BLaER1 treated with 17β-estradiol and CSF1 and Interleukin-3, amounts not matched to agents 10 nM and 100 nM (cell line): ENCODE measurements around the gene SLC9C1.

Source experiments
- H3K27ac ChIP-seq, 11 experiments: shearing (Covaris generic); formaldehyde crosslinking; 2 replicates each; pipeline ENCODE4 v1.8.1; 2022
- H3K27me3 ChIP-seq, 11 experiments: shearing (Covaris generic); formaldehyde crosslinking; 2 replicates each; pipeline ENCODE4 v1.8.1; 2022
- H3K36me3 ChIP-seq, 11 experiments: shearing (Covaris generic); formaldehyde crosslinking; 2 replicates each; pipeline ENCODE4 v1.8.1; 2022
- H3K4me1 ChIP-seq, 10 experiments: shearing (Covaris generic); formaldehyde crosslinking; 2 replicates each; pipeline ENCODE4 v1.8.1; 2022
- H3K4me2 ChIP-seq, 11 experiments: shearing (Covaris generic); formaldehyde crosslinking; 2 replicates each; pipeline ENCODE4 v1.8.1; 2022
- H3K4me3 ChIP-seq, 10 experiments: shearing (Covaris generic); formaldehyde crosslinking; 2 replicates each; pipeline ENCODE4 v1.8.1; 2022
- H3K9ac ChIP-seq, 11 experiments: shearing (Covaris generic); formaldehyde crosslinking; 2 replicates each; pipeline ENCODE4 v1.8.1; 2022
- H3K9me3 ChIP-seq, 11 experiments: shearing (Covaris generic); formaldehyde crosslinking; replicated peaks in 1 of 11; 2 replicates each; pipeline ENCODE4 v1.8.1; 2022
- H4K20me1 ChIP-seq, 11 experiments: shearing (Covaris generic); formaldehyde crosslinking; 2 replicates each; pipeline ENCODE4 v1.8.1; 2022
- Cebpa-rat ChIP-seq, 11 experiments: shearing (Covaris generic); IDR thresholded peaks; 2 replicates each; pipeline ENCODE4 v1.8.1; 2022

SLC9C1 gene

DNA sequence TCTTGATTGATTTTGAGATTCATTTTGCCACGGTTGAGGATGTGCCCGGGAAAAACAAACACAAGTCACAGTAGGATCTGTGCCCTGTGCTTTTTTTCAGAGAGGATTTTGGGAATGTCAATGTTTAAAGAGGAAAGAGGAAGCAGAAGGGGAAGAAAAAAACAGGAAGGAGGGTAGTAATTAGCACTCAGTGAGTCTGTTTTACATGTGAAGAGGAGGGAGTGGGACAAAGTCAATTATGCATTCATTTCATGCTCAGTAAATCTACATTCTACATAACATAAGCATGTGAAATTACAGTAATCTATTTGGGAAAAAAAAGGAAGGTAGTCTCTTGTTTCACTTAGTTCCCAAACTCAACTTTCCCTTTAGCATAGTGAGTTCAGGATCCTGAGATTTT is 20.6 kb upstream of the SLC9C1 start:
- Histone ChIP-seq H3K9me3 (peaks cover 12 to 43% (median 26%) of the 10 kb centered on the region in 11 experiments), H3K4me3 (no peak overlapping the region), H3K27me3 (no peaks in the 10 kb centered on the region), H3K4me1 (peaks cover 0 to 13% (median 0%) of the 10 kb centered on the region in 10 experiments; a peak in 6 of 20 replicates), H3K27ac (no peak overlapping the region), H3K4me2 (peak overlapping the region in 2 of 11 experiments; percentile 10 to 55; a peak in 3 of 22 replicates), H4K20me1 (no peaks in the 10 kb centered on the region), H3K9ac (no peak overlapping the region), H3K36me3 (no peaks in the 10 kb centered on the region)
- TF ChIP-seq Cebpa-rat (IDR thresholded peaks at IDR 0.05) = no peak

DNA sequence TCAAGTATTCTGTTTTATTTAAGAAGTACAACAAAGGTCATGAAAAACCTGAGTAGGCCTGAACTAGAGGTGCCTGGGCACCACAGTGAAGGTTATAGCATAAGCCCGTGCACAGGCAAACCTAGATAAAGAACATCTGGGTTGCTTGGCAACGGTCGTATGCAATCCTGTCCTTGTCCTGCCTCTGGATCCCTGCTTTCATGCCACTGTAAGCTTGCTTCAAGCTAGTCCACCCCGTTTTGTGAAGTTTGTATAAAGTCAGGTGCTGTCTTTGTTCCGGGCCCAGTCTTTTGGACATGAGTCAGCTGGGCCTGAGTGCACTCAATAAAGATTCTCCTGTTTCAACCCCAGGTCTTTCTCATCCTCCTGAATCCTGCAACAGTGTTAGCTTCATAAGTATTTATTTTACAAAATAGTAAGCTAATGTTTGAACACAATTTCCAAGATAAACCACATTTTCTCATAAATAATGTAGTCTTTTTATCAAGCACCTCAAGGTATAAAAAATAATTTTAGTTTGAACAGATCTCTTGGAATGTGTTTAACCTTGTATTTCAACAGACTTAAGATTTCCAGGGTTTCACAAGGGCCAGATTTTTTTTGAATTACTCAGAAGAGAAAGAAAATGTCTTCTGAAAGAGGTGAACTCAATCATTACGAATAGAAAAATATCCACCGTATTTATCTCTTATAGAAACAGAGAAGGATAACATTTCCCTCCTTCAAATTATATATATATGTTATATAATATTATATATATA is 14.3 kb upstream of the SLC9C1 start:
- H3K27me3 ChIP-seq = no peaks in the 10 kb centered on the region
- H3K4me2 ChIP-seq = no peak overlapping the region
- no peak overlapping the region for H3K4me3 ChIP-seq
- no peaks in the 10 kb centered on the region for H3K36me3 ChIP-seq
- peaks cover 11 to 15% (median 12%) of the 10 kb centered on the region in 10 experiments for H3K4me1 ChIP-seq
- no peaks in the 10 kb centered on the region for H3K9me3 ChIP-seq
- no peak for TF ChIP-seq Cebpa-rat (IDR thresholded peaks at IDR 0.05)
- no peak overlapping the region for H3K9ac ChIP-seq
- H4K20me1 ChIP-seq = no peaks in the 10 kb centered on the region
- H3K27ac ChIP-seq = no peak overlapping the region

DNA sequence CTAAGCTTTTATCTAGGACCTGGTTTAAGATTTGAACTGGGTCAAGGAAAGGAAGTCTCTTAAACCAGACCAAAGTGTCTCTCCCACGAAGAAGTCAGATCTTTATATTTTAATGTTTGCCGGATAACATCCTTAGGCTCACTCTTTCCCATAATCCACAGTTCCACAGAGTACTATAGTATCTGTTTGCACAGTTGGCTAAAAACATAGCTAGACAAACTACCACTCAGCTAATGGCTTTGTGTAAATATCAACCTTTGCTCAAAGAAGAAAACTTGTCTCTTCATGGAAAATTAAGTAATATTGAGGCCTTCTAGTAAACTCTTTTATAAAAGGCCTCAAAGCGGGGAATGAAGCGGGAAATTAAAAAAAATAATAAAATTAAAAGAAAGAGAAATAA is 13.5 kb upstream of the SLC9C1 start:
- H3K36me3 ChIP-seq = no peaks in the 10 kb centered on the region

DNA sequence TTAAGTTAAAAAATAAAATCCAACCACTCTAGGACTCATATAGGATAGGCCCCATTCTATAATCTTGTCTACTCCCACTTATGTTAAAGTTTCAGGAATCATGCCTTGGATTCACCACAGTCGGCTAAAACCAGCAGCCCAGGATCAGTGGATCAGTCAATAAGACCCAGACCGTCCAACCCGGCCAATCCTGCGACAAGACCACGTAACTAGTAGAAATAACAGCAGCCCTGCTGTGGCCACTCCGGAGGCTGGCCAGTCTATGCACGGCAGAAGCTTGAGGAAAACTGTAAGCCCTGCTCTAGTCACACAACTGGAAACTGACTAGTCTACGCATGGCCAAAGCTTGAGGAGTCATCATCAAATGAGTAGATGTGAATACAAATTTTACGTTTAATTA is 12.8 kb upstream of the SLC9C1 start:
- H3K9me3 ChIP-seq = peaks cover 0 to 11% (median 8%) of the 10 kb centered on the region in 11 experiments; a peak in 12 of 22 replicates
- no peaks in the 10 kb centered on the region for H4K20me1 ChIP-seq
- no peak for TF ChIP-seq Cebpa-rat (IDR thresholded peaks at IDR 0.05)
- no peak overlapping the region for H3K9ac ChIP-seq
- H3K36me3 ChIP-seq = no peaks in the 10 kb centered on the region
- H3K27ac ChIP-seq = no peak overlapping the region
- H3K4me1 ChIP-seq = peaks cover 19 to 30% (median 25%) of the 10 kb centered on the region in 10 experiments
- no peak overlapping the region for H3K4me2 ChIP-seq
- H3K27me3 ChIP-seq = no peaks in the 10 kb centered on the region
- H3K4me3 ChIP-seq = no peak overlapping the region

More for the DNA sequence above, 13.5 kb upstream of the SLC9C1 start:
- no peak overlapping the region for H3K4me3 ChIP-seq
- H3K4me1 ChIP-seq = peaks cover 19 to 22% (median 19%) of the 10 kb centered on the region in 10 experiments
- no peak overlapping the region for H3K9ac ChIP-seq
- no peak for TF ChIP-seq Cebpa-rat (IDR thresholded peaks at IDR 0.05)
- H3K27ac ChIP-seq = no peak overlapping the region
- H4K20me1 ChIP-seq = no peaks in the 10 kb centered on the region
- H3K27me3 ChIP-seq = no peaks in the 10 kb centered on the region
- H3K9me3 ChIP-seq = peaks cover 0 to 4% (median 2%) of the 10 kb centered on the region in 11 experiments; a peak in 12 of 22 replicates
- no peak overlapping the region for H3K4me2 ChIP-seq

DNA sequence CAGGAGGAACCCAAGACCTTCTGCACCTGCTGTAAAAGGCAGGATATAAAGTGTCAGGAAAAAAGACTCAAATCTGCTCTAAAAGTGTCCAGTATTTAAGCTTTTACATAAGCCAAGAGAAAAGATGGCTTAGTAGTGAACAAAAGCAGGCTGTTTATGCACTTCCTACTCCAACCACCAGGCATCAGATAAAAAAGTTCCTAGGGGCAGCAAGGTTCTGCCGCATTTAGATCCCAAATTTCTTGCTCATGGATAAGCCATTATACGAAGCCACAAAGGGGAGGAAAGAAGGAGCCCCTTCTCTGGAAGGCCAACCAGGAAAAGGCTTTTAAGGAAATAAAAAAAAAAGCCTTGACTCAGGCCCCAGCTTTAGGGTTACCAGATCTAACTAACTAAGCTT is 10.6 kb upstream of the SLC9C1 start:
- peaks cover 19 to 31% (median 25%) of the 10 kb centered on the region in 10 experiments for H3K4me1 ChIP-seq
- peak overlapping the region; percentile 79 to 90 (median 83); a peak in 20 of 22 replicates for H3K4me2 ChIP-seq
- H3K9ac ChIP-seq = no peak overlapping the region
- no peak overlapping the region for H3K4me3 ChIP-seq
- no peak for TF ChIP-seq Cebpa-rat (IDR thresholded peaks at IDR 0.05)
- H3K27me3 ChIP-seq = no peaks in the 10 kb centered on the region
- H3K27ac ChIP-seq = no peak overlapping the region
- no peaks in the 10 kb centered on the region for H4K20me1 ChIP-seq
- no peaks in the 10 kb centered on the region for H3K36me3 ChIP-seq
- peaks cover 0 to 15% (median 9%) of the 10 kb centered on the region in 11 experiments; a peak in 12 of 22 replicates for H3K9me3 ChIP-seq

DNA sequence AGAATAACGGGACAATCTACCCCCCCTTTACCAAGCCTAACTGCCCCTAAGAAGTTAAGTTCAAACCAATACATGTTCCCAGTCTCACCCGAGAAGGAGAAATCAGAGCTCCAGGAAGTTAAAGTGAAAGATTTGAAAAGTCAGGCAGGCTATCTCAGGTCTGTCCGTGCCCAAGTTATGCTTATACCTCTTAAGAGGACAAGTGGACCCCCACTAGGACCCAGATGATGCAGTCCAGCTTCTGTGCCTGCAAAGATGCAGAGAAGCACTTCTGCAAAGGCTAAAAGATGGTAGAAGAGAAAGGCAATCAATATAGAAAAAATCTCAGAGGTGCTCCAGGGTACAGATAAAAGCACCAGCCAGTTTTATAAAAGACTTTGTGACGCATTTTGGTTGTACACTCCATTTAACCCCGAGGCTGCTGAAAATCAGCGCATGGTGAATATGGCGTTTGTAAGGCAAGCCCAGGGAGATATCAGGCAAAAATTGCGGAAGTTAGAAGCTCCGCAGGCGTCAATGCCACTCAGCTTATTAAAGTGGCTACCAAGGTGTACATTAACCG is 9.8 kb upstream of the SLC9C1 start:
- no peaks in the 10 kb centered on the region for H3K36me3 ChIP-seq
- H3K27ac ChIP-seq = peak overlapping the region in 8 of 11 experiments; percentile 5 to 69 (median 42); a peak in 12 of 22 replicates
- TF ChIP-seq Cebpa-rat (IDR thresholded peaks at IDR 0.05) = no peak
- H3K9me3 ChIP-seq = peaks cover 0 to 15% (median 9%) of the 10 kb centered on the region in 11 experiments; a peak in 12 of 22 replicates
- peak overlapping the region; percentile 79 to 90 (median 83) for H3K4me2 ChIP-seq
- H3K27me3 ChIP-seq = no peaks in the 10 kb centered on the region
- no peaks in the 10 kb centered on the region for H4K20me1 ChIP-seq
- peaks cover 19 to 34% (median 26%) of the 10 kb centered on the region in 10 experiments for H3K4me1 ChIP-seq
- peak overlapping the region in 10 of 11 experiments; percentile 20 to 78 (median 62); a peak in 18 of 22 replicates for H3K9ac ChIP-seq
- H3K4me3 ChIP-seq = peak overlapping the region; percentile 38 to 67 (median 54)

DNA sequence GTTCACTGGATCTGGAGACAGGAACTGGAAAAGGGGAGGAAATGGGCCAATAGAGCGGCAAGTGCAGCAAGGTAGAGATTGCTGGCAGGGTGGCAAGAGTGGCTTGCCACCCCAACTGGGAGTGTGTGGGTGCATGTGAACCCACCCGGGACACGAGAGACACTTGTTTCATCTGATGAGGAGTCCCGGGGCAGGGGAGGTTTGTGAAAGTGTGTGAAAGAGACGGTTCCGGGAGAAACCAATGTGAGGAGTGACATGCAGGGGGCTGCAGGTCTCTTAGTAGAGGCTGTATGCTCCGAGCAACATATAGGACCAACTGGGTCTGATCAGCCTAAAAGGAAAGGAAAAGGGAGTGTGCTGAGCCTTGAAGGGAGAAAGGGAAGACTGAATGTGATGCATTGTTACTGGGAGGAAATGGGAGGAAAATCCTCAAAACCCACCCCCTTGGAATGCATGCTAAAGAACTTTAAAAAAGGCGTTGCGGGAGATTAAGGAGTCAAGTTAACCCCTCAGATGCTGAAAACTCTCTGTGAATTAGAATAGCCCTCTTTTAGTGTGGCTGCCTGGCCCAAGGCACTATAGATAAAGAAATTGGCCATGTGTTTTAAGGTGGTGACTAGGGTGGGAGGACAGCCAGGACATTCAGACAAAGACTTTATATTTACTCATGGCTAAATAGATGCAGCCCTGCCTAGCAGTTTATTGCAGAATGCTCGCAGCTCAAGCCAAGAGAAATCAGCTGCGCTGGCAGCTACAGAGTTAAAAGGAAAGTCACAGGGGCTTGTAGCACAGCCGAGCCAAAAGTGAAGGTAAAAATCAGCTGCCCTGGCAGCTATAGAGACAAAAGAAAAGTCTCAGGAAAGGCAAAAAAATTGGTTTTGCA is 9.1 kb upstream of the SLC9C1 start:
- Histone ChIP-seq H3K4me1 (peaks cover 19 to 41% (median 32%) of the 10 kb centered on the region in 10 experiments), H3K4me2 (peak overlapping the region; percentile 79 to 90 (median 83)), H3K9ac (peak overlapping the region in 10 of 11 experiments; percentile 20 to 78 (median 62); a peak in 18 of 22 replicates), H3K9me3 (peaks cover 0 to 15% (median 9%) of the 10 kb centered on the region in 11 experiments; a peak in 12 of 22 replicates), H3K4me3 (peak overlapping the region; percentile 38 to 67 (median 54)), H3K36me3 (no peaks in the 10 kb centered on the region), H4K20me1 (no peaks in the 10 kb centered on the region), H3K27me3 (no peaks in the 10 kb centered on the region), H3K27ac (peak overlapping the region in 8 of 11 experiments; percentile 5 to 69 (median 42); a peak in 12 of 22 replicates)
- no peak for TF ChIP-seq Cebpa-rat (IDR thresholded peaks at IDR 0.05)

DNA sequence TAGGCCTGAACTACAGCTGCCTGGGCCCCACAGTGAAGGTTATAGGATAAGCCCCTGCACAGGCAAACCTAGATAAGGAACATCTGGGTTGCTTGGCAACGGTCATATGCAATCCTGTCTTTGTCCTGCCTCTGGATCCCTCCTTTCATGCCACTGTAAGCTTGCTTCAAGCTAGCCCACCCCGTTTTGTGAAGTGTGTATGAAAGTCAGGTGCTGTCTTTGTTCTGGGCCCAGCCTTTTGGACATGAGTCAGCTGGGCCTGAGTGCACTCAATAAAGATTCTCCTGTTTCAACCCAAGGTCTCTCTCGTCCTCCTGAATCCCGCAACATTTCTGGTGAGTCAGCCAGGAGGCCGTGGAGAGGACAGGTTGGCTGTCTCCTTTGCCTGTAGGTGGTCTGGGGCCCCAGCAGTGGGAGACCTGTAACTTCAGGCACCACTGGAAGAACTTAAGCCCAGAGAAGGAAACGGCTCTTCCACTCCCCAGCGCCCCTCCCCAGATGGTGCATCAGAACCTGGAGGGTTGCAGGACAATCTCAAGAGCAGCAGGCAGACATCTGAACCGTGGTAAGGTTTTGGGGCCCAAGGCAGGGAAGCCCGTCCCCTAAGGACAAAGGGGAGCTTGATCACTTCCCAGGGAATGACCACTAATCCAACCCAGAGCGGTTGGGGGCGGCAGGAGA is 8.3 kb upstream of the SLC9C1 start:
- peaks cover 0 to 15% (median 9%) of the 10 kb centered on the region in 11 experiments; a peak in 12 of 22 replicates for H3K9me3 ChIP-seq
- peak overlapping the region in 6 of 10 experiments; percentile 50 to 62 (median 54); a peak in 6 of 20 replicates for H3K4me3 ChIP-seq
- peak overlapping the region; percentile 79 to 90 (median 83); a peak in 21 of 22 replicates for H3K4me2 ChIP-seq
- H3K9ac ChIP-seq = peak overlapping the region in 1 of 11 experiments; percentile 67; a peak in 1 of 22 replicates
- no peak for TF ChIP-seq Cebpa-rat (IDR thresholded peaks at IDR 0.05)
- H3K27me3 ChIP-seq = no peaks in the 10 kb centered on the region
- H3K36me3 ChIP-seq = no peaks in the 10 kb centered on the region
- peaks cover 22 to 49% (median 36%) of the 10 kb centered on the region in 10 experiments for H3K4me1 ChIP-seq
- H4K20me1 ChIP-seq = no peaks in the 10 kb centered on the region
- peak overlapping the region in 3 of 11 experiments; percentile 2 to 68 (median 59); a peak in 3 of 22 replicates for H3K27ac ChIP-seq
